Mesendoderm (in vitro differentiated cells): ENCODE results near the gene AXIN1.
"Not testable (repeated sequence)": the region's sequence is repeated elsewhere in the genome, so short reads cannot be mapped to it uniquely, and the experiment has no call there.

Source experiments
- DNase-seq: peaks from one replicate; pipeline ENCODE4 v3.0.0; 2013
- H2AK5ac ChIP-seq: 2 replicates; pipeline ENCODE4 v1.6.1; 2013; ENCODE audit warnings: low read length, inconsistent platforms
- H2BK120ac ChIP-seq: 2 replicates; pipeline ENCODE4 v1.6.1; 2013; ENCODE audit warnings: low read depth, mild to moderate bottlenecking, low read length, moderate library complexity, mixed read lengths
- H2BK15ac ChIP-seq: replicated peaks from 2 replicates; pipeline ENCODE4 v1.6.1; 2013; ENCODE audit warnings: low read depth, mild to moderate bottlenecking, moderate library complexity
- H2BK5ac ChIP-seq: 2 replicates; pipeline ENCODE4 v1.6.1; 2013; ENCODE audit warnings: low read length, inconsistent platforms
- H3K18ac ChIP-seq: 2 replicates; pipeline ENCODE4 v1.6.1; 2013; ENCODE audit warnings: mild to moderate bottlenecking, low read length, mixed read lengths
- H3K23ac ChIP-seq: one replicate; pipeline ENCODE4 v1.6.1; 2013; ENCODE audit warnings: low read length
- H3K27ac ChIP-seq: 2 replicates; pipeline ENCODE4 v1.5.1; 2013; ENCODE audit warnings: low read depth, mild to moderate bottlenecking, inconsistent platforms, low read length, moderate library complexity
- H3K27me3 ChIP-seq: 2 replicates; pipeline ENCODE4 v1.6.1; 2013; ENCODE audit warnings: low read length, control low read depth, mild to moderate bottlenecking, inconsistent platforms; ENCODE audit not compliant: insufficient read depth, poor library complexity
- H3K36me3 ChIP-seq: 2 replicates; pipeline ENCODE4 v1.6.1; 2013; ENCODE audit warnings: low read length, inconsistent platforms; ENCODE audit not compliant: control insufficient read depth, insufficient read depth
- H3K4ac ChIP-seq: one replicate; pipeline ENCODE4 v1.6.1; 2013; ENCODE audit warnings: low read depth, mild to moderate bottlenecking, low read length, moderate library complexity
- H3K4me1 ChIP-seq: 2 replicates; pipeline ENCODE4 v1.6.1; 2013; ENCODE audit warnings: low read depth, low read length, inconsistent platforms; ENCODE audit not compliant: control insufficient read depth
- H3K4me2 ChIP-seq: 2 replicates; pipeline ENCODE4 v1.6.1; 2013; ENCODE audit warnings: low read length
- H3K4me3 ChIP-seq: 2 replicates; pipeline ENCODE4 v1.5.1; 2013; ENCODE audit warnings: mild to moderate bottlenecking, low read length
- H3K56ac ChIP-seq: one replicate; pipeline ENCODE4 v1.6.1; 2013; ENCODE audit warnings: low read length
- H3K79me1 ChIP-seq: 2 replicates; pipeline ENCODE4 v1.6.1; 2013; ENCODE audit warnings: low read length, inconsistent platforms
- H3K79me2 ChIP-seq: 2 replicates; pipeline ENCODE4 v1.6.1; 2013; ENCODE audit warnings: mild to moderate bottlenecking, low read length; ENCODE audit not compliant: control insufficient read depth, insufficient read depth
- H3K9ac ChIP-seq: 2 replicates; pipeline ENCODE4 v1.6.1; 2013; ENCODE audit warnings: low read length, inconsistent platforms
- H4K5ac ChIP-seq: one replicate; pipeline ENCODE4 v1.6.1; 2013; ENCODE audit warnings: low read length
- H4K8ac ChIP-seq: one replicate; pipeline ENCODE4 v1.6.1; 2013; ENCODE audit warnings: low read depth, mild to moderate bottlenecking, control low read depth, low read length, moderate library complexity
- WGBS: extraction: QIAGEN DNeasy Blood & Tissue Kit; methylation state at CpG from one replicate; pipeline ENCODE4 v1.1.7; 2013; ENCODE audit warnings: low lambda C conversion rate, missing lambda C conversion rate; ENCODE audit not compliant: insufficient coverage; ENCODE audit errors: extremely low coverage; 5-methylcytosine and 5-hydroxymethylcytosine counted together

The AXIN1 gene

DNA sequence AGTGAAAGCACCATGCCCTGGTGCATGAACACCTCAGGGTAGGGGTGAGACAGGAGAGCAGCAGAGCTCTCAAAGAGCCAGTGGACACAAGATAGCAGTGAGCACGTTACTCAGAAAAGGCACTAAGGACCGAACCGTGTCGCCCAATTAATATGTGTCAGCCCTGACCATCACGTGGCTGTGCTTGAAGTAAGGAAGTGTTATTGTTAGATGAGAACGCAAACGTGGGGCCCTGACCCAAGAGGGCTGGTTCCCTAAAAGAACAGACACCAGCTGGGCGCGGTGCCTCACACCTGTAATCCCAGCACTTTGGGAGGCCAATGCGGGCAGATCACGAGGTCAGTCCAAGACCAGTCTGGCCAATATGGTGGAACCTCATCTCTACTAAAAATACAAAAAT is 16.3 kb downstream of the AXIN1 start:
- Histone ChIP-seq H3K23ac (no peak overlapping the region), H3K4me3 (no peak overlapping the region), H3K9ac (no peak overlapping the region), H2BK5ac (no peak overlapping the region), H4K5ac (no peak overlapping the region), H3K79me2 (peaks cover 69% of the 10 kb centered on the region), H4K8ac (no peak overlapping the region), H3K27me3 (no peaks in the 10 kb centered on the region), H3K4me1 (peaks cover 2% of the 10 kb centered on the region), H3K18ac (no peak overlapping the region), H3K4me2 (no peak overlapping the region), H3K36me3 (no peaks in the 10 kb centered on the region), H3K4ac (no peak overlapping the region), H2BK15ac (no peak overlapping the region), H2BK120ac (no peak overlapping the region), H3K79me1 (peaks cover 27% of the 10 kb centered on the region), H3K56ac (no peak overlapping the region), H3K27ac (no peak overlapping the region), H2AK5ac (no peak overlapping the region)
- WGBS: no CpG with 5 or more reads among the region's 11 CpGs
- DNase-seq: no peak

DNA sequence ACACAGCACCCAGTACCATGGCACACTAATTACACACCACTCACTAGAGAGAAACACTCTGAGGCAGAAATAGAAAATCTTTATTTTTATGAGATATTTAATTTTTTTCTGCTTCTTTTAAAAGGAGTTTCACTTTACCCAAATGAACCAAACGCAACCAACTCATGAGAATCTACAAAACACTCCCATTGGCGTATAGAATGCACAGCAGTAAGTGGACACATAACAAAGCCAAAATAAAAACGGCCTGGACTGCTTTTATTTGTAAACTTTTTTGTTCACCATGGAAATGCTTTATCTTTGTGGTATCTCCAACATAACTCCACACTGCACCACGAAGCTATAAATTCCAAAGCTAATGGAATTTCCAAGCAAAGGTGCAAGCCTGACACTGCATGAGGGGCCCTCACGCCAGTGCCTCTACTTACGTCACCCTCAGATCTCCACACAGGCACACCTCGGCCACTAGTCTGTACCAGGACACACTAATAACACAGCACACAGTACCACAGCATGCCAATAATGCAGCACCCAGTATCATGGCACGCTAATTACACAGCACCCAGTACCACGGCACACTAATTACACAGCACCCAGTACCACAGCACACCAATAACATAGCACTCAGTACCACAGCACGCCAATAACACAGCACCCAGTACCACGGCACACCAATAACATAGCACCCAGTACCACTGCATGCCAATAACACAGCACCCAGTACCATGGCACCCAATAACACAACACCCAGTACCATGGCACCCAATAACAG is 17.5 kb downstream of the AXIN1 start:
- not testable (repeated sequence) for DNase-seq, H2BK5ac ChIP-seq, H2BK15ac ChIP-seq, H3K4ac ChIP-seq, H3K27ac ChIP-seq, H3K9ac ChIP-seq, H3K27me3 ChIP-seq, H2AK5ac ChIP-seq, H3K4me3 ChIP-seq, H4K5ac ChIP-seq, H3K56ac ChIP-seq, H3K36me3 ChIP-seq, H3K23ac ChIP-seq, H3K4me2 ChIP-seq, H3K18ac ChIP-seq, H4K8ac ChIP-seq, H3K4me1 ChIP-seq, H2BK120ac ChIP-seq
- Histone ChIP-seq H3K79me1 (peaks cover 31% of the 10 kb centered on the region), H3K79me2 (peaks cover 67% of the 10 kb centered on the region)
- no CpG with 5 or more reads among the region's 11 CpGs for WGBS

DNA sequence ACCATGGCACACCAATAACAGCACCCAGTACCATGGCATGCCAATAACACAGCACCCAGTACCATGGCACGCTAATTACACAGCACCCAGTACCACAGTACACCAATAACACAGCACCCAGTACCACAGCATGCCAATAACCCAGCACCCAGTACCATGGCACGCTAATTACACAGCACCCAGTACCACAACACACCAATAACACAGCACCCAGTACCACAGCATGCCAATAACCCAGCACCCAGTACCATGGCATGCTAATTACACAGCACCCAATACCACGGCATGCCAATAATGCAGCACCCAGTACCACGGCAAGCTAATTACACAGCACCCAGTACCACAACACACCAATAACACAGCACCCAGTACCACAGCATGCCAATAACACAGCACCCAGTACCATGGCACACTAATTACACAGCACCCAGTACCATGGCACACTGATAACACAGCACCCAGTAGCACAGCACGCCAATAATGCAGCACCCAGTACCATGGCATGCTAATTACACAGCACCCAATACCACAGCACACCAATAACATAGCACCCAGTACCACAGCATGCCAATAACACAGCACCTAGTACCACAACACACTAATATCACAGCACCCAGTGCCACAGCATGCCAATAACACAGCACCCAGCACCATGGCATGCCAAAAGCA is 18.2 kb downstream of the AXIN1 start:
- Histone ChIP-seq H3K79me2 (peaks cover 61% of the 10 kb centered on the region), H3K79me1 (peaks cover 28% of the 10 kb centered on the region)
- H3K4ac ChIP-seq, H3K18ac ChIP-seq, H3K56ac ChIP-seq, H2BK15ac ChIP-seq, DNase-seq, H3K4me3 ChIP-seq, H4K5ac ChIP-seq, H3K9ac ChIP-seq, H2BK5ac ChIP-seq, H3K36me3 ChIP-seq, H2AK5ac ChIP-seq, H3K27ac ChIP-seq, H3K23ac ChIP-seq, H2BK120ac ChIP-seq, H3K27me3 ChIP-seq, H4K8ac ChIP-seq, H3K4me2 ChIP-seq, H3K4me1 ChIP-seq: not testable (repeated sequence)
- no CpG with 5 or more reads among the region's 5 CpGs for WGBS

DNA sequence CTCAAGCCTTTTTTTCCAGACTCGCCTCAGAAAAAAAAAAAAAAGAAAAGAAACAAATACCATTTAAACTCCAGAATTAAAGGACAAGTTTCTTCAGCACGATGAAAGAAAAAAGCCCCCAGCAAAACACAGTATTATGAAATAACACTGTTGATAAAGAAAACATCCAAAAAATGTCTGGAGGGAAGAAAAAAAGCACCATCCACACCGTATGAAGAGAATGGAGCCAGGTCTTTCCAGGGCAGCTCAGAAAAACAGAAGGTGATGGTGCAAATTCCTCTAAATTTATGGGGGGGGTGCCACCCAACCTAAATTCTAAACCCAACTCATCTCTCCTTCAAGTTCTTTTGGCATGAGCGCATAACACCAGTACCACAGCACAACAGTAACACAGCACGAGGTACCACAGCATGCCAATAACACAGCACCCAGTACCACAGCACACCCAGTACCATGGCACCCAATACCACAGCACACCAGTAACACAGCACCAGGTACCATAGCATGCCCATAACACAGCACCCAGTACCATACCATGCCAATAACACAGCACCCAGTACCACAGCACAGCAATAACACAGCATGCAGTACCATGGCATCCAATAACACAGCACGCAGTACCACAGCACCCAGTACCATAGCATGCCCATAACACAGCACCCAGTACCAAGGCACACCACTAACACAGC is 19.0 kb downstream of the AXIN1 start:
- Histone ChIP-seq H3K36me3 (no peaks in the 10 kb centered on the region), H4K8ac (no peak overlapping the region), H2AK5ac (no peak overlapping the region), H3K23ac (no peak overlapping the region), H3K27me3 (no peaks in the 10 kb centered on the region), H2BK5ac (no peak overlapping the region), H3K79me1 (peaks cover 28% of the 10 kb centered on the region), H3K4me1 (peaks cover 2% of the 10 kb centered on the region), H4K5ac (no peak overlapping the region), H3K9ac (no peak overlapping the region), H2BK15ac (no peak overlapping the region), H3K56ac (no peak overlapping the region), H3K79me2 (peaks cover 60% of the 10 kb centered on the region), H3K27ac (no peak overlapping the region), H3K4ac (no peak overlapping the region), H2BK120ac (no peak overlapping the region), H3K4me2 (no peak overlapping the region), H3K18ac (no peak overlapping the region), H3K4me3 (no peak overlapping the region)
- WGBS: no CpG with 5 or more reads among the region's 6 CpGs
- no peak for DNase-seq

DNA sequence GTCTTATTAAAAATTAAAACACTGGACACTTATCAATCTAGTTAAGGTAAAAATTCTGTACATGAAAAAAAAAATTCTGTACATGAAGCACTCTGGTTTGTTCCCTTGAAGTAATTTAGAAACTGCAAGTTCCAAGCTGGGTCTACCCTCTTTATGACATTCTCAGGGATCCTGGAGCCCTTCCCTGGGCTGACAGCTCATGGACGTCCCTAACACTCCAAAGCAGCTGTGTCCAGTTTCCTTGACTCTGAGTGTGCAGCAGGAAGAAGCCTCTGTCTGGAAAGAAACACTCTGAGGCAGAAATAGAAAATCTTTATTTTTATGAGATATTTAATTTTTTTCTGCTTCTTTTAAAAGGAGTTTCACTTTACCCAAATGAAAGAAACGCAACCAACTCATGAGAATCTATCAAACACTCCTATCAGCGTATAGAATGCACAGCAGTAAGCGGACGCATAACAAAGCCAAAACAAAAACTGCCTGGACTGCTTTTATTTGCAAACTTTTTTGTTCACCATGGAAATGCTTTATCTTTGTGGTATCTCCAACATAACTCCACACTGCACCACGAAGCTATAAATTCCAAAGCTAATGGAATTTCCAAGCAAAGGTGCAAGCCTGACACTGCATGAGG is 21.2 kb downstream of the AXIN1 start:
- not testable (repeated sequence) for H4K8ac ChIP-seq, H3K4me2 ChIP-seq, H4K5ac ChIP-seq, DNase-seq, H2AK5ac ChIP-seq, H3K23ac ChIP-seq, H3K36me3 ChIP-seq, H3K18ac ChIP-seq, H3K4me1 ChIP-seq, H3K56ac ChIP-seq, H3K27me3 ChIP-seq, H2BK120ac ChIP-seq, H3K4me3 ChIP-seq, H3K4ac ChIP-seq, H2BK15ac ChIP-seq, H3K9ac ChIP-seq, H3K27ac ChIP-seq, H2BK5ac ChIP-seq
- peaks cover 28% of the 10 kb centered on the region for H3K79me1 ChIP-seq
- WGBS: no CpG with 5 or more reads among the region's 6 CpGs
- peaks cover 48% of the 10 kb centered on the region for H3K79me2 ChIP-seq
